ENCODE measurements around the gene TTL.
"Not testable (repeated sequence)": the region's sequence is repeated elsewhere in the genome, so short reads cannot be mapped to it uniquely, and the experiment has no call there.

Gene TTL

GRCh38 chr2:112437405-112437831, 44.5 kb upstream of the TTL start:
- H4K91ac ChIP-seq (ENCODE audit: low read length); H2AFZ ChIP-seq (ENCODE audit: low read depth, low read length); H3K23ac ChIP-seq (ENCODE audit: low read length in 2 of 2); H3K36me3 ChIP-seq (ENCODE audit: control insufficient read depth in 1 of 2, insufficient read depth in 2 of 2, low read depth in 1 of 2, low read length in 2 of 2); H3K27ac ChIP-seq (ENCODE audit: low read length, poor library complexity, severe bottlenecking); H2BK120ac ChIP-seq (ENCODE audit: low read depth, low read length); H3K9ac ChIP-seq (ENCODE audit: low read length); H3K27me3 ChIP-seq (ENCODE audit: control insufficient read depth in 1 of 2, insufficient read depth in 1 of 2, low read length in 2 of 2); H3K4ac ChIP-seq (ENCODE audit: low read depth in 1 of 2, low read length in 2 of 2); H3K4me1 ChIP-seq (ENCODE audit: control insufficient read depth, insufficient read depth, low read depth, low read length); H2BK5ac ChIP-seq (ENCODE audit: low read depth, low read length, poor library complexity, severe bottlenecking); H3K79me1 ChIP-seq (replicated peaks; ENCODE audit: low read length, poor library complexity, severe bottlenecking); H2BK12ac ChIP-seq (ENCODE audit: low read length in 2 of 2); H2BK15ac ChIP-seq (ENCODE audit: low read depth, poor library complexity, severe bottlenecking); H4K8ac ChIP-seq (ENCODE audit: low read length); H3K4me2 ChIP-seq (ENCODE audit: low read length, poor library complexity, severe bottlenecking); H3K18ac ChIP-seq (ENCODE audit: low read depth in 1 of 2, low read length in 2 of 2); H3K9me3 ChIP-seq (ENCODE audit: control insufficient read depth, low read length); H2AK5ac ChIP-seq (ENCODE audit: low read length, severe bottlenecking); H3K14ac ChIP-seq (ENCODE audit: low read length in 2 of 2): not testable (repeated sequence)
- peak; percentile 16 for DNase-seq
- WGBS, result 81% methylated on average over 16 of the region's 16 CpGs
- H3K4me3 ChIP-seq (ENCODE audit: insufficient read depth in 1 of 2, low read depth in 1 of 2, low read length in 2 of 2), result peak overlapping the region in 1 of 2 experiments; percentile 16

DNA sequence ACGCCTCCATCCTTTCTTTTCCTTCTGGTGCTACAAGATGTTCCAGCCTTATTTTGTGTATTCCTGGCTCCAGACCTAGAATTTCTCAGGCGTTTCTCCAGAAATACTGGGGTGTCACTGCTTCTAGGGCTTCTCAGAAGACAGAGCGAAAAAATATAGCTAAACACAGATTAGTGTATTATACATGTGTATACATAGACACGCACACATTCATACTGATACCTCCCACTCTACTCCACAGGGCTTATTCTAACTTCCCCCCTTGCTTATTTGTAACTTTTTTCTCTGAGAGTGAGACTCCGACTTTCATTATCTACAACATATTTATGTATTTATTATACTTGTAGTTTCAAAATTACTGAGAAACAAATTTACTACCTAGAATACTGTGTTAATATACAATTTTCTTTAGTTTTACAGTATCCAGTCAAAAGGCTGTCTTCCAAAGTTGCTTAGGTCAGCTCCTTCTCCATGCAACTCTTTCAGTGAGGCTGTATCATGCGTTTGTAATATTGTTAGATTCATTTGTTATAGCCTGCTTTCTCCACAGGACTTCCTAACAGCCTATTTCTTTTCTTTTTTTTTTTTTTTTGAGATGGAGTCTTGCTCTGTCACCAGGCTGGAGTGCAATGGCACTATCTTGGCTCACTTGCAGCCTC, 43.2 kb upstream of the TTL start:
- WGBS, result no CpG with 5 or more reads among the region's 6 CpGs
- H3K4me2 ChIP-seq (ENCODE audit: low read length, poor library complexity, severe bottlenecking); H3K4me1 ChIP-seq (ENCODE audit: control insufficient read depth, insufficient read depth, low read depth, low read length); H3K79me1 ChIP-seq (replicated peaks; ENCODE audit: low read length, poor library complexity, severe bottlenecking); H2BK12ac ChIP-seq (ENCODE audit: low read length in 2 of 2); H3K27me3 ChIP-seq (ENCODE audit: control insufficient read depth in 1 of 2, insufficient read depth in 1 of 2, low read length in 2 of 2); H2AK5ac ChIP-seq (ENCODE audit: low read length, severe bottlenecking); H3K4me3 ChIP-seq (ENCODE audit: insufficient read depth in 1 of 2, low read depth in 1 of 2, low read length in 2 of 2); H4K8ac ChIP-seq (ENCODE audit: low read length); H2BK15ac ChIP-seq (ENCODE audit: low read depth, poor library complexity, severe bottlenecking); H4K91ac ChIP-seq (ENCODE audit: low read length); H3K36me3 ChIP-seq (ENCODE audit: control insufficient read depth in 1 of 2, insufficient read depth in 2 of 2, low read depth in 1 of 2, low read length in 2 of 2); H3K23ac ChIP-seq (ENCODE audit: low read length in 2 of 2); H3K9me3 ChIP-seq (ENCODE audit: control insufficient read depth, low read length); H2BK120ac ChIP-seq (ENCODE audit: low read depth, low read length); H2AFZ ChIP-seq (ENCODE audit: low read depth, low read length); H2BK5ac ChIP-seq (ENCODE audit: low read depth, low read length, poor library complexity, severe bottlenecking); H3K27ac ChIP-seq (ENCODE audit: low read length, poor library complexity, severe bottlenecking); H3K9ac ChIP-seq (ENCODE audit: low read length); DNase-seq; H3K18ac ChIP-seq (ENCODE audit: low read depth in 1 of 2, low read length in 2 of 2); H3K4ac ChIP-seq (ENCODE audit: low read depth in 1 of 2, low read length in 2 of 2); H3K14ac ChIP-seq (ENCODE audit: low read length in 2 of 2): not testable (repeated sequence)

DNA sequence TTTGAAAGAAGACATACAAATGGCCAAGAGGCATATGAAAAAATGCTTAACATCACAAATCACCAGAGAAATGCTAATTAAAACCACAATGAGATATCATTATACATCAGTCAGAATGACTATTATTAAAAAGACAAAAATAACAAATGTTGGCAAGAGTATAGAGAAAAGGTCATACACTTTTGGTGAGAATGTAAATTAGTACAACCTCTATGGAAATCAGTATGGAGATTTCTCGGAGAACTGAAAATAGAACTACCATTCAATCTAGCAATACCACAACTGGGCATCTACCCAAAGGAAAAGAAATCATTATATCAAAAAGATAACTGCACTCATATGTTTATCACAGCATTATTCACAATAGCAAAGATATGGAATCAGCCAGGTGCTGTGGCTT, 37.7 kb upstream of the TTL start:
- not testable (repeated sequence) for H3K4me3 ChIP-seq (ENCODE audit: insufficient read depth in 1 of 2, low read depth in 1 of 2, low read length in 2 of 2); H3K27me3 ChIP-seq (ENCODE audit: control insufficient read depth in 1 of 2, insufficient read depth in 1 of 2, low read length in 2 of 2); H2BK15ac ChIP-seq (ENCODE audit: low read depth, poor library complexity, severe bottlenecking); H2BK5ac ChIP-seq (ENCODE audit: low read depth, low read length, poor library complexity, severe bottlenecking); DNase-seq; H3K18ac ChIP-seq (ENCODE audit: low read depth in 1 of 2, low read length in 2 of 2); H2BK12ac ChIP-seq (ENCODE audit: low read length in 2 of 2); H2BK120ac ChIP-seq (ENCODE audit: low read depth, low read length); H3K27ac ChIP-seq (ENCODE audit: low read length, poor library complexity, severe bottlenecking); H3K79me1 ChIP-seq (replicated peaks; ENCODE audit: low read length, poor library complexity, severe bottlenecking); H3K36me3 ChIP-seq (ENCODE audit: control insufficient read depth in 1 of 2, insufficient read depth in 2 of 2, low read depth in 1 of 2, low read length in 2 of 2); H3K4me1 ChIP-seq (ENCODE audit: control insufficient read depth, insufficient read depth, low read depth, low read length); H2AK5ac ChIP-seq (ENCODE audit: low read length, severe bottlenecking); H3K4me2 ChIP-seq (ENCODE audit: low read length, poor library complexity, severe bottlenecking); H3K4ac ChIP-seq (ENCODE audit: low read depth in 1 of 2, low read length in 2 of 2); H3K23ac ChIP-seq (ENCODE audit: low read length in 2 of 2); H3K14ac ChIP-seq (ENCODE audit: low read length in 2 of 2); H3K9me3 ChIP-seq (ENCODE audit: control insufficient read depth, low read length); H2AFZ ChIP-seq (ENCODE audit: low read depth, low read length); H4K91ac ChIP-seq (ENCODE audit: low read length); H3K9ac ChIP-seq (ENCODE audit: low read length); H4K8ac ChIP-seq (ENCODE audit: low read length)
- WGBS, result no CpG with 5 or more reads among the region's 1 CpG

- Histone ChIP-seq H2BK5ac (ENCODE audit: low read depth, low read length, poor library complexity, severe bottlenecking) (no peak overlapping the region), H3K18ac (ENCODE audit: low read depth in 1 of 2, low read length in 2 of 2) (no peak overlapping the region), H3K27ac (ENCODE audit: low read length, poor library complexity, severe bottlenecking) (no peak overlapping the region), H3K14ac (ENCODE audit: low read length in 2 of 2) (no peak overlapping the region), H2BK15ac (ENCODE audit: low read depth, poor library complexity, severe bottlenecking) (no peak overlapping the region), H2AK5ac (ENCODE audit: low read length, severe bottlenecking) (no peak overlapping the region), H3K4me3 (ENCODE audit: insufficient read depth in 1 of 2, low read depth in 1 of 2, low read length in 2 of 2) (no peak overlapping the region), H2BK120ac (ENCODE audit: low read depth, low read length) (no peak overlapping the region), H3K4me1 (ENCODE audit: control insufficient read depth, insufficient read depth, low read depth, low read length) (no peaks in the 10 kb centered on the region), H2AFZ (ENCODE audit: low read depth, low read length) (no peak overlapping the region), H3K9me3 (ENCODE audit: control insufficient read depth, low read length) (peaks cover 9% of the 10 kb centered on the region), H3K4me2 (ENCODE audit: low read length, poor library complexity, severe bottlenecking) (no peak overlapping the region), H3K79me1 (replicated peaks; ENCODE audit: low read length, poor library complexity, severe bottlenecking) (no peaks in the 10 kb centered on the region), H2BK12ac (ENCODE audit: low read length in 2 of 2) (no peak overlapping the region), H3K27me3 (ENCODE audit: control insufficient read depth in 1 of 2, insufficient read depth in 1 of 2, low read length in 2 of 2) (peaks cover 3 to 9% of the 10 kb centered on the region in 2 experiments), H3K9ac (ENCODE audit: low read length) (no peak overlapping the region), H4K91ac (ENCODE audit: low read length) (no peak overlapping the region), H3K36me3 (ENCODE audit: control insufficient read depth in 1 of 2, insufficient read depth in 2 of 2, low read depth in 1 of 2, low read length in 2 of 2) (no peaks in the 10 kb centered on the region), H3K4ac (ENCODE audit: low read depth in 1 of 2, low read length in 2 of 2) (no peak overlapping the region), H3K23ac (ENCODE audit: low read length in 2 of 2) (no peak overlapping the region), H4K8ac (ENCODE audit: low read length) (no peak overlapping the region)
- no peak for DNase-seq
- WGBS, result 89% methylated on average over 4 of the region's 4 CpGs
These were observed 32.1 kb upstream of the TTL start for GRCh38 chr2:112449854-112450253.

Data from mesenchymal stem cell (in vitro differentiated cells and primary cell).